D721Med (cell line): ENCODE data around the gene MBD3L2.
"Not testable (repeated sequence)": the region's sequence is repeated elsewhere in the genome, so short reads cannot be mapped to it uniquely, and the experiment has no call there.

ENCODE experiments used
- DNase-seq: peaks from one replicate; pipeline ENCODE4 v3.0.0; 2011; ENCODE audit warnings: low spot score; ENCODE audit not compliant: insufficient read length
- FAIRE-seq: peaks from 2 replicates; lab custom pipeline; 2011; peaks lifted over from hg19 to GRCh38; lab: Jason Lieb, UNC
- CTCF ChIP-seq: IDR thresholded peaks from 2 replicates; pipeline ENCODE4 v1.5.1; 2012; ENCODE audit warnings: mild to moderate bottlenecking, control low read depth; ENCODE audit not compliant: insufficient read depth; ENCODE audit errors: missing control alignments

Gene MBD3L2

GRCh38 chr19:7063339-7063738, 14.2 kb downstream of the MBD3L2 start:
- no peak for DNase-seq
- TF ChIP-seq CTCF: no peak
- no peak for FAIRE-seq

DNA sequence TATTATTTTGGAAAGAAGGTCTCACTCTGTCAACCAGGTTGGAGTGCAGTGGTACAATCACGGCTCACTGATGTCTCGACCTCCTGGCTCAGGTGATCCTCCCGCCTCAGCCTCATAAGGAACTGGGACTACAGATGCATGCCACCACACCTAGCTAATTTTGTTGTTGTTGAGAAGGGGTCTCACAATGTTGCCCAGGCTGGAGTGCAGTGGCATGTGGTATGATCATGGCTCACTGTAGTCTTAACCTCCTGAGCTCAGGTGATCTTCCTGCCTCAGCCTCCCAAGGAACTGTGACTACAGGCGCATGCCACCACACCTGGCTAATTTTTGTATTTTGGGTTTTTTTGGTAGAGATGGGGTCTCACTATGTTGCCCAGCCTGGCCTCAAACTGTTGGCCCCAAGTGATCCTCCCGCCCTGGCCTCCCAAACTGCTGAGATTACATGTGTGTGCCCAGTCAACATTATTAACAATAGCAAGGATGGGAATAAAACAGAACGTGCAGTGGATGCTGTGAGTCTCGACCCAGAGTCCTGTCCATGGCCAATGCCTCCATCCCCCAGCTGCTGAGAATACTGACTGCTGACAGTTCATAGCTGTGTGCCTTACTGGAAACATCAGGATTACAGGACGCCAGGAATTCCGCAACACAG, 14.8 kb downstream of the MBD3L2 start:
- TF ChIP-seq CTCF: no peak
- FAIRE-seq: no peak
- no peak for DNase-seq

GRCh38 chr19:7067122-7067521, 18.0 kb downstream of the MBD3L2 start:
- FAIRE-seq, DNase-seq: not testable (repeated sequence)

DNA sequence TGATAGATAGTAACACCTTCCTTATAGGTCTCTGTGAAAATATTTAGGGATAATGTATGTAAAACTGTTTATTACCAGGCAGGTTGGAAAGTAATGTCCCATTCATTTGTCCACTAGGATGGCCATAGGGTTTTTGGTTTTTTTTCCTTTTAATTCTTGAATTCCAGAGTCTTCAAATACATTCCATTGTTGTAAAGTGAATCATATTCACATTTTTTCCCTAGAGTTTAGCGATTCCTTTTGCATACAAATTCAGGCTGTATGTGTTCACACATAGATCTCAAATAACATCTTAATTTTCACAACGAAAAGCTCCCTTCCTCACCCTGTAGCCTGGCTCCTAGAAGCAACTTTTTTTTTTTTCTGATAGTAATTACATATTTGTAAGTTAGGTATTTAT, 18.6 kb downstream of the MBD3L2 start:
- TF ChIP-seq CTCF: no peak
- no peak for FAIRE-seq
- no peak for DNase-seq

- DNase-seq (no peak), FAIRE-seq (no peak)
- TF ChIP-seq CTCF: no peak
Observed at GRCh38 chr19:7068599-7068998, 19.5 kb downstream of the MBD3L2 start.

DNA sequence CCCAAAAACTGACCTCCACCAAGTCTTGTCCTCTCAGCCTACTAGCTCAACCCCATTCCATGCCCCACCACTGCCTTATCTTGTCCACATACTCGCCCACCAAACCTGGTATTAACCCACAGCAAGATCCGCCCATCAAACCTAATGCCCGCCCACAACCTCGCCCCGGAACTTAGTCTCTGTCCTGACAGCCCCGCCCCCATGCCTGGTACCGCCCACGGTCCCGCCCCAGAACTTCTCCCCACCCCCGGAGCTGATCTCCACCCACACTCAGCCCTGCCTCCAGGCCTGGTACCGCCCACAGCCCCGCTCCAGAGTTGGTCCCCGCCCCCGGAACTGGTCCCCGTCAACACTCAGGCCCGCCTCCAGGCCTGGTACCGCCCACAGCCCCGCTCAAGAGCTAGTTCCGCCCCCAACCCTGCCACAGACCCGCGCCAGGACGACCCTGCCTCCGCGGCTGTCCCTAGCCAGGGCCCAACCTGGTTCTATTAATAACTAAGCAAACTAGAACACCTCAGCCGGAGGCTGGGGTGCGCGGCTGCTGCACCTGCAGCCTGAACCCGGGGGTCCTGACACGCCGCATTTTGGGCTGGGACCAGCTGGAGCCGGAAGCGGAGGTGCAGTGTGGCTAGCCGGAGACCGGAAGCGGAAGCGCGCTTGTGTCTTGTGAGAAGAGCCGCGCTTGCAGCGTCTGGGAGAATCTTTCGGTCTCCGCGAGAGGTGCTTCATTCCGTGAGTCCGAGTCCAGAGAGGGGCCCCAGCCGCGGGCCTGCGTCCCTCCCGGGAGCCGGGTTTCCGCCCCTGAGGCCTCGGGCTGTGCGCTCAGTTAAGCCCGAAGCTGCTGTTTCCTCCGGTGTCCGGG, 20.2 kb downstream of the MBD3L2 start, which contains the start of gene ZNF557:
Gene ZNF557 (plus strand): TSS at position 662 of the 862 bp plus-strand sequence. CDS start 5,372 bp downstream, outside the sequence.
- FAIRE-seq: no peak
- peak; percentile 70 for DNase-seq

DNA sequence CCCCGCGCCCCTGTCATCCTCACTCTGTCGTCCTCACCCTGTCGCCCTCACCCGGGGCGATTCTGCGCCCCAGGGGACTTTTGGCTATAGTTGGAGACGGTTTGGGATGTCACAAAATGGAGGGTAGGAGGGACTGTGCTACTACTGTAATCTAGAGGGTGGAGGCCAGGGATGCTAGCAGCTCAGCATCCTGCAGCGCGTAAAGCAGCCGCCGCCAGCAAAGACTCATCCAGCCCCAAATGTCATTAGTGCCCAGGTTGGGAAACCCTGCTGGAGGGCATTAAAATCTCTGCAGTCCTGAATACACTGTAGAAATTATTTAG, 20.7 kb downstream of the MBD3L2 start:
- no peak for TF ChIP-seq CTCF
- DNase-seq: no peak
- no peak for FAIRE-seq

More for the DNA sequence above, 20.2 kb downstream of the MBD3L2 start, which contains the start of gene ZNF557:
- no peak for TF ChIP-seq CTCF
